ENCODE data around the gene A2M. TPM values are rescaled to one million over a fixed set of nuclear protein-coding genes. Genes with fewer than 3 reads are reported as not detected.
A peak's percentile ranks its signal among the peaks of the same experiment; 100 is the strongest.

A2M gene
- total and polyA plus RNA-seq, 2 of the 13 experiments (the other 11 are each of a cell fraction or from before 2014, with no cell fraction given): 2,807 to 6,551 TPM

- ChIA-PET CTCF (ENCODE audit: low intra/inter-chr PET ratio, low total read pairs) (no interaction called here), POLR2A (no interaction called here)
- Histone ChIP-seq H3K27me3 (ENCODE audit: control insufficient read depth in 1 of 2, insufficient read depth in 2 of 2, low read length in 2 of 2) (no peaks in the 10 kb centered on the region; a peak in 1 of 5 replicates), H3K36me3 (replicated peaks in 1 of 2; ENCODE audit: control insufficient read depth in 1 of 2, insufficient read depth in 2 of 2, low read length in 2 of 2) (peaks cover 30 to 69% of the 10 kb centered on the region in 2 experiments), H3K9ac (ENCODE audit: insufficient read depth, low read depth, low read length) (no peak overlapping the region), H2AFZ (ENCODE audit: low read length) (no peak overlapping the region), H3K4me2 (ENCODE audit: low read depth, low read length) (no peak overlapping the region), H3K79me2 (ENCODE audit: insufficient read depth, low read length) (peaks cover 36% of the 10 kb centered on the region), H3K4me3 (replicated peaks in 1 of 3; ENCODE audit: insufficient read depth in 1 of 3, low read depth in 2 of 3, low read length in 3 of 3) (no peak overlapping the region; a peak in 1 of 6 replicates), H4K20me1 (ENCODE audit: insufficient read depth, low read length) (peaks cover 49% of the 10 kb centered on the region), H3K27ac (ENCODE audit: extremely low read length, insufficient read depth, low read length) (peak overlapping the region; percentile 9), H3K4me1 (ENCODE audit: insufficient read depth, low read length) (peaks cover 55% of the 10 kb centered on the region), H3K9me3 (ENCODE audit: low read length) (no peaks in the 10 kb centered on the region)
- BruUV-seq (replicated peaks): no TSS peak
- intact Hi-C loops (cut with micrococcal nuclease; ENCODE audit: unreplicated experiment): loop anchor here (10.0 kb wide), 2 partner anchors 145 to 175 kb away; no protein-coding TSS in a partner anchor
- TF ChIP-seq RBFOX2 (IDR thresholded peaks at IDR 0.05; ENCODE audit: low read depth, low read length) (peak; percentile 67), POLR2G (IDR thresholded peaks at IDR 0.05; ENCODE audit: low read depth, low read length) (peak; percentile 63), ZNF24 (IDR thresholded peaks at IDR 0.05) (no peak), PAF1 (CRISPR knock-in tag; IDR thresholded peaks at IDR 0.05) (peak; percentile 17; the same call in 1 of the 2 replicates), ZNF616 (CRISPR knock-in tag; IDR thresholded peaks at IDR 0.05; ENCODE audit: low read depth) (no peak), TGIF2 (CRISPR knock-in tag; IDR thresholded peaks at IDR 0.05) (no peak), AGO2 (optimal IDR thresholded peaks at IDR 0.05; ENCODE audit: low read depth, low read length) (peak; percentile 82), RBM22 (optimal IDR thresholded peaks at IDR 0.05; ENCODE audit: low read length) (peak; percentile 94)
- in situ Hi-C loops (cut with HindIII; ENCODE audit: extremely low pct_ligation_motif_present, low pct_unique_long_range_greater_than_20kb): loop anchor here (10.0 kb wide), 1 partner anchor 165 kb away; no protein-coding TSS in a partner anchor
- ATAC-seq (no peak), DNase-seq (ENCODE audit: low spot score) (no peak), FAIRE-seq (no peak)
- WGBS (ENCODE audit: low lambda C conversion rate): 97% methylated on average over 3 of the region's 3 CpGs
Observed at GRCh38 chr12:9109737-9110491, 5.8 kb downstream of the A2M start.

GRCh38 chr12:9109213-9109522, 6.6 kb downstream of the A2M start:
- Histone ChIP-seq H3K27ac (ENCODE audit: extremely low read length, insufficient read depth, low read length) (peak overlapping the region; percentile 9), H3K79me2 (ENCODE audit: insufficient read depth, low read length) (peaks cover 28% of the 10 kb centered on the region), H3K27me3 (ENCODE audit: control insufficient read depth in 1 of 2, insufficient read depth in 2 of 2, low read length in 2 of 2) (no peaks in the 10 kb centered on the region), H3K4me3 (replicated peaks in 1 of 3; ENCODE audit: insufficient read depth in 1 of 3, low read depth in 2 of 3, low read length in 3 of 3) (no peak overlapping the region), H3K4me2 (ENCODE audit: low read depth, low read length) (no peak overlapping the region), H2AFZ (ENCODE audit: low read length) (no peak overlapping the region), H3K9me3 (ENCODE audit: low read length) (no peaks in the 10 kb centered on the region), H3K9ac (ENCODE audit: insufficient read depth, low read depth, low read length) (no peak overlapping the region), H3K36me3 (replicated peaks in 1 of 2; ENCODE audit: control insufficient read depth in 1 of 2, insufficient read depth in 2 of 2, low read length in 2 of 2) (peaks cover 30 to 74% of the 10 kb centered on the region in 2 experiments), H4K20me1 (ENCODE audit: insufficient read depth, low read length) (peaks cover 51% of the 10 kb centered on the region), H3K4me1 (ENCODE audit: insufficient read depth, low read length) (peaks cover 58% of the 10 kb centered on the region)
- ATAC-seq (no peak), DNase-seq (ENCODE audit: low spot score) (no peak), FAIRE-seq (no peak)
- WGBS (ENCODE audit: low lambda C conversion rate): 100% methylated on average over 1 of the region's 1 CpG
- CTCF ChIA-PET (ENCODE audit: low intra/inter-chr PET ratio, low total read pairs): no interaction called here
- intact Hi-C loops (cut with micrococcal nuclease; ENCODE audit: unreplicated experiment): no loop called here
- BruUV-seq (replicated peaks): no TSS peak
- in situ Hi-C loops (cut with HindIII; ENCODE audit: extremely low pct_ligation_motif_present, low pct_unique_long_range_greater_than_20kb): no loop called here
- POLR2A ChIA-PET: no interaction called here
- TF ChIP-seq AFF4 (CRISPR knock-in tag; IDR thresholded peaks at IDR 0.05) (0 out of 2 replicates have a peak, but pooled peaks have one; percentile 13), ZNF777 (CRISPR knock-in tag; IDR thresholded peaks at IDR 0.05) (no peak), SSRP1 (CRISPR knock-in tag; IDR thresholded peaks at IDR 0.05) (peak; percentile 48; the same call in 1 of the 2 replicates), ZNF570 (CRISPR knock-in tag; IDR thresholded peaks at IDR 0.05; ENCODE audit: borderline replicate concordance) (no peak)

Data from HepG2 (cell line).